T-helper 9 cell (primary cell): Measurements from ENCODE around the gene MEF2D.
A peak's percentile ranks its signal among the peaks of the same experiment; 100 is the strongest.

Source experiments
- DNase-seq: peaks from one replicate; pipeline ENCODE4 v3.0.0-alpha.2; 2020

Gene MEF2D

DNA sequence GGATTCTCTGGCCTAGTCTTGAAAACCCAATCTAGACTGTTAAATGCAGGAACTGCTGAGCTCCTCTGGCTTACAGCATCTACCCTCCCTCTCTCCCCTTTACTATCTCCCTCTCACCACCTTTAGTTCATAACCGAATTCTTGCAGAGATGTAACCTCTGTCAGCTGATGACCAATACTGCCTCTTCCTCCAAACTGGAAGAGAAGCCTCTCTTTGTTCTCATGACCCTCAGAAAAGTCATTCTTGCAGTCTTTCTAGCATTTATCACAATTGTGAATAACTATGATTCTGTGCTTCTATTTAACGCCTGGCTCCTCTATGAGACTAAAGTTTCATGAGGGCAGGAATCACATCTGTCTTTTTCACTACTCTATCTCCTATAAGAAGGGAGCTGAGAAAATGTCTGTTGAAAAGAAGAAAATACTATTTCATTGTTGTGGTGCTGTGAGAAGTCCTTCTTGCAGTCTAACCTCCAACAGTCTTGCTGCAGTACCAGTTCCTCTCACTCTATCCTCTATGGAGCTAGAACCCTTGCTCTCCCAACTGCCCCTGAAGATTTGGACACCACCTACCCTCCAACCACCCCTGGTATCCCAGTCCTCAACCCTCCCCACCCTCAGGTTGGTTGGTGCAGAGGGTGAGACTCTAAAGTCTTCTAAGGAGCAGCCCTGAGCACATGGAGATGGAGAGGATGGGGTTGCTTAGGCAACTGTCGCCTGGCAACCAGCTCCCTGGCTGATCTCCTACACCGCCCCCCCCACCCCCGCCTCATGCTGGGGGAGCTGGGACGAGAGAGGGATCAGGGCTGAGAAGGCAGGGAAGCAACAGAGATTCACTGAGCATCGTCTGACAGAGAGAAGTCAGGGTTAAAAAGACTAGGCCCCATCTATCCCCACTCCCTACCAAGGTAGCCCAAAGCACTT, 13.9 kb downstream of the MEF2D start:
- no peak for DNase-seq

DNA sequence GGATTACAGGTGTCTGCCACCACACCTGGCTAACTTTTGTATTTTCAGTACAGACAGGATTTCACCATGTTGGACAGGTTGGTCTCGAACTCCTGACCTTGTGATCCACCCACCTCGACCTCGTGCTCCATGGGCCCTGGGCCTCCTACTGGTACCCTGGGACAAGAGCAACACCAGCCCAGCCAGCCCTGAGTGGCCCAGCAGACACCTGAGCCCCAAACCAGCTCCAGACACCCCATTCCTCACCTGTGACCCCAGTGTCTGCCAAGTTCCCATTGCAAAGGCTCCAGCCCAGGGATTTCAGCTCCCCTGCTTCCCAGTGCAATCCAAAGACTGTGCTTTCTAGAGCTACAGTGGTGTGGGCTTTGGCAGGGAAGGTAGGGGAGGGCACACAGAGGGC, 14.6 kb downstream of the MEF2D start:
- no peak for DNase-seq

DNA sequence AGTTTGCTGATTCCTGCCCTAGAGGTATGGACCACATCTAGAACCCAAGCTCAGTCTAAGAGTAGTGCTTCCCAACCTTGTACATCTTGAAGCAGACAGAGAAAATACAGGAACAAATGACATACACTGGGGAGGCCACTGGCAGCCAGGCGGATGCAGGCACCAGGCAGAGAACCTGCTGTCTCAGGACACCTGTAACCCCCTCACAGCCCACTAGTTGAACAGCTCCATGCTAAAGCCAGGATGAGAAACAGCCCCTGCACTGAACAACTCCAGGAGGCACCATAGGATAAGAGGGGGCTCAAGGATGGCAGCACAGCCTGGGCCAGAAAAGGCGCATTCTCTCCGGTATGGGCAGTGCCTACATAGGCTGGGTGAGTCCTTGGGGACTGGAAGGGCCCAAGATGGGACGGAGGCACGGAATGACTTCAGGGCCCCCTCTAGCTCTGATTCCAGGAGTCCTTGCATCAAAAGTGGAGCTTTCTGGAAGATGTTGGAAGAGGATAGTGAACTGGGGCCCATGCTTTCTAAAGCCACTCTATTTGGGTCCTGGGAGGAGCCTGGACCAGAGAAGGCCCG, 16.0 kb downstream of the MEF2D start:
- DNase-seq, result no peak

DNA sequence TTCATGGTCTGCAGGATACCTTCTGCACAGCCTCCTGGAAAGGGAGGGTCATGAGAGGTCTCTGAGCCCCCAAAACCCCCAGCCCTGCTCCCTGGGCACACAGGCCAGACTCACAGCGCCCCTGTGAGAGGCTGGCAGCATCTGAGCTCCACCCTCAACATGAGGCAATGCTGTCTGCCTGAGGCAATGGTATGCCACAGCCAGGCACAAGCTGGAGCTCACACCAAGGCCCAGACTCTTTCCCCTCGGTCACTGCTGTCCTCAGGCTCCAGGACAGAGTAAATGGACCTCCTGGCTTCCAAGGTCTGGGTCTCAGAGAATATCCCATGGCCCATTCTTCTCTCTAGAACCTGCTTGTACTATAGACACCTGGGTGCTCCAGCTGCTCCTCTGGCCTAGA, 17.2 kb downstream of the MEF2D start:
- DNase-seq, result no peak

DNA sequence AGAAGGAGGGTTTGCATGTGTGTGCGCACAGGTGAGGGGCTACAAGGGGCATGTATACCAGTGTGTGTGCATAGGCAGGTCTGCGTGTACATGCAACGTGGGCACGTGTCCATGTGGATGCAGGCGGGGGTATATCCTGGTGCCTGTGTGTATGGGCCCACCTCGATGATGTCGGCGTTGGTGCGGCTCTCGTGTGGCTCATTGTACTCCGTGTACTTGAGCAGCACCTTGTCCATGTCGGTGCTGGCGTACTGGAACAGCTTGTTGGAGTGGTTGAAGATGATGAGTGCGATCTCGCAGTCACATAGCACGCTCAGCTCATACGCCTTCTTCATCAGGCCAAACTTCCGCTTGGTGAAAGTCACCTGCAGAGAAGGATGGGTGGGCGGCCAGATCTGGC, 18.3 kb downstream of the MEF2D start:
- no peak for DNase-seq

DNA sequence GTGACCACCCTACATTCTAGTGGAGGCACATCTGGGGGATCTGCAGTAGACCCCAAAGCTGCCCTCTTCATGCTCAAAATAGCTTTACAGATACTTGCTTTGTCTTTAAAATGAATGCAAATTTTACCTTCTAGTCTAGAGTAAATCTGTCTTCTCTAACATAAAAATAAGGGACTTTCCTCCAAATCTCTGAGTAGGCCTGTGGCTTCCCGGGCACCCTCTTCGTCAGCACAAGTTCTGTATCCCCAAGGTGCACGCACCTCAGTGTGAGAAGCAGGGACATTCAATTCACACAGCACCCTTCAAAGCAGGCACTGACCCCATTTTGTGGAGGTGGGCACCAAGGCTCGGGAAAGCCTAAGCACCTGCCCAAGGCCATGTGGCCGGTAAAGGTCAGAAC, 19.0 kb downstream of the MEF2D start:
- no peak for DNase-seq

DNA sequence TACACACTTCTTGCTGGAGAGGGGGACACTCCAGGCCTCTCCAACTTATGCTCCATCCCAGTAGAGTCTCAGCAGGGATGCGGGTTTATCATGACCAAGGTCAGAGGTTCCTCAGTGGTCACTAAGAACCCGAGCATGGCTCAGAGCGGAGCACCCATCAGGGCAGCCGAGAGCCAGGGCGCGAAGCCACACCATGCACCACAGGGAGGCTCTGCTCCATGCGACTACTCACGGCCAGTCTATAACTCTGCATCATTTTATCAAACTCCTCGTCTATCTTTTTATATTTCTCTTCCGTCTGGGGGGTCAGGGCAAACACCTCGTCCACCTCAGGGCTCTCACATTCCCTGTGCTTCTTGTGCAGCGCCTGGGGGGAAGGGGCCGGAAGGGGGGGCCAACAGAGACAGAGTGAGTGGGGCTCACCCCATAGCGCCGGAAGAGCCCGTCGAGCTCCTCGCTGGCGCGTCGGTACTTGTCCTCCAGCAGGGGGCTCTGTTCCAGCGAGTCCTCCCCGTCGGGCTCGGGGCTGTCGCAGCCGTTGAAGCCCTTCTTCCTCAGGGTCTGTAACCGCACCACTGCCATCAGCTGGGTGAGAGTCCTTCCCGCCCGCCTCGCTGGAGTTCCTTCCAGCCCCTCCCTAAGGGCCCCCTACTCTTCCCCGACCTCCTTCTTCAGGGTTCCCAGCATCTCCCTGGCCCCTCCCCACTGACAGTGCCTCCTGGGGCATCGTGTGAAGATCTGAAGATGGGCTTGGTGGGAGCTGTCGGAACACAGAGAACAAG, 20.0 kb downstream of the MEF2D start:
- DNase-seq, result peak; percentile 76

DNA sequence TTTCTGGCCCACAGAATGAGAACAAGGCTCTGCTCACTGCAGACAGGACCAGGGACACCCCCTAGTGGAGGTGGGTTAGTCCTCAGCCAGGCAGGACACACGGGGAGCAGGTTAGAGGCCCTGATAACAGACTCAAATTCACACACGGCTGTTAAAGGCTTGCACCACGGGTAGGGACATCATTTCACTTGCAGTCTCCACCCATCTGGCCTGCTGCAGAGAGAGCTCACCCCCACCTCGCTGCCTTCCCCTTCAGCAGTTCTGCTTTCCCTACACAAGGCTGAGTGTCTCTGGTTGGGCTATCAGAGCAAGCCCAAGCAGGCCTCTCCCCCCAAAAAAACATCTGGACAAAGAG, 20.6 kb downstream of the MEF2D start:
- DNase-seq, result no peak

DNA sequence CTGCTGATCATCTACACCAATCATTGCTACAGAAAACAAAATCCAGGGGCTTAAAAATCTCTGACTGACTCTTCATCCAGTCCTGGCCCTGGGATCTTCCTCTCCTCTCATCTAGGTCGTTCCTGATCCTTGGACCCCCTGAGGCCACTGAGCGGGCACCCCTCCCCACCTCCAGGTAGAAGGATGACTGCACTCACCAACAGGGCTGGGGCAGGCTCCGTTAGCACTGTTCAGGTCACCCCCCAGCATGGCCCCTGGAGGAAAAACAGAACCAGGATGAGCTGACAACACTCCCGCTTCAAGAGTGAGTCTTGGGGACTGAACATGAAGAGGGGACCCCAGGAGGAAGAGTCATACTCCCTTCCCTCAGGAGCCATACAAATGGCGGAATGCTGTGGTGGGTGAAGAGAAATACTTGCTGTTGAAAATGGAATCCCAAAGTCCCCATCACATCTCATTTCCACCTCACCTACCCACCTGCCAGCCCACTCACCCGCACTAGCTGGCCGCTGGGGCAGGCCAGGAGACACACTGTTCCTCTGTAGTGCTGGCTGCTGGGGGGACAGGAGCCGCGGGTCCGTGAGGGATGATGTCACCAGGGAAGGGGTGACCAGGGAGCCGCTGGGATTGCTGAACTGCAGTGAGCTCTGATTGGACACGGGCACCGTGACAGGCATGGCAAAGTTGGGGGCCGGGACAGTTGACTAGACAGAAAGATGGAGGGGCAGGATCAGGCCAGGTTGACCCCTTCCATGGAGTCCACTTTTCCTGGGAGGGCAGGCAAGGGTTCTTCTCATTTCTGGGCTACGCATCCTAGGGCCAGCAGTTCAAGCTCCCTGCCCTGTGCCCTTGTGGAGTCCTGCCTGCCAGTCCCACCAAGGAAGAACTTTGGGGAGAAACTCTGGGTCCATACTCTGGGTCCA, 21.2 kb downstream of the MEF2D start:
- no peak for DNase-seq

DNA sequence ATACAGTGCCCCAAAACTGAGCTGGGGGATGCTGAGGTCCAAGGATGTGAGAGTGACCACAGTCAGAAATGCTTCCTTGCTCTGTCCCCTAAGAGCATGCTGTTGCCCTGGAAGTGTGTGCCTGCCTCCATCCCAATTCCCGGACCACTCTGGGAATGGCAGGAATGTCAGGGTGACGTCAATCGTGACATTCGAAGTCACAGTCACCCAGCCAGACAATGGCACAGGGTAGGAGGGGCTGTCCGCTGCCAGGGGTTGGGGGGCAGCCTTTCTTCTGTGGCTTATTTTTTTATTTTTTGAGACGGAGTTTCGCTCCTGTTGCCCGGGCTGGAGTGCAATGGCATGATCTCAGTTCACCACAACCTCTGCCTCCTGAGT, 22.3 kb downstream of the MEF2D start:
- no peak for DNase-seq

DNA sequence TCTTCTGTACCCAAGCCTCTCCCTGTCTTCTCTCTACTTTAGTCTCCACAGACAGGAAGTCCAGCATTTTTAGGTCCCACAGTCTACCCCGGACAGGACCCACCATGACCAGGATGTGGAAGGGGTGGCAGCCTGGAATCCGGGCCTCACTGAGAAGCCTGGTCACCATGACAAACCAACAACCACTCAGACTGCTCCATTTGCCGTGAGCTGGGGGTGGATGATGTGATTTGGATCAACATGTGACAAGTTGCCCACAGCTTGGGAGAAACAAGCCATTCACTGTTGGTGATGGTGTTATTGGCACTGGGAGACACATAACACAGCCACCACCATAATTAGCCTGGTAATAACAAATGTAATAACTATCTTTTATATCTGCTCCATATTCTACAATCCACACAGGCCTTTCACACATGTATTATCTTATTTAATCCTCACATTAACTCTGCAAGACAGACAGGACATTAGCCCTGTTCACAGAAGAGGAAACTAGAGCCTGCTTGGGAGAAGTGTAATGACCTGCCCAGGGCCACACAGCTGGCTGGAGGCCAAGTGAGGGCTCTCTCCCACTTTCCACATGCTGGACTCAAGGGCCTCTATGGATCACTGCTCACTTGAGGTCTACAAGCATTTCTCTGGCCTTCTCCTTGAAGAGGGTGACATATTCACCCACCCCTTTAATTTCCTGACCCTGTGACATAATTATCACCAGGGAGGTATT, 22.9 kb downstream of the MEF2D start:
- no peak for DNase-seq

DNA sequence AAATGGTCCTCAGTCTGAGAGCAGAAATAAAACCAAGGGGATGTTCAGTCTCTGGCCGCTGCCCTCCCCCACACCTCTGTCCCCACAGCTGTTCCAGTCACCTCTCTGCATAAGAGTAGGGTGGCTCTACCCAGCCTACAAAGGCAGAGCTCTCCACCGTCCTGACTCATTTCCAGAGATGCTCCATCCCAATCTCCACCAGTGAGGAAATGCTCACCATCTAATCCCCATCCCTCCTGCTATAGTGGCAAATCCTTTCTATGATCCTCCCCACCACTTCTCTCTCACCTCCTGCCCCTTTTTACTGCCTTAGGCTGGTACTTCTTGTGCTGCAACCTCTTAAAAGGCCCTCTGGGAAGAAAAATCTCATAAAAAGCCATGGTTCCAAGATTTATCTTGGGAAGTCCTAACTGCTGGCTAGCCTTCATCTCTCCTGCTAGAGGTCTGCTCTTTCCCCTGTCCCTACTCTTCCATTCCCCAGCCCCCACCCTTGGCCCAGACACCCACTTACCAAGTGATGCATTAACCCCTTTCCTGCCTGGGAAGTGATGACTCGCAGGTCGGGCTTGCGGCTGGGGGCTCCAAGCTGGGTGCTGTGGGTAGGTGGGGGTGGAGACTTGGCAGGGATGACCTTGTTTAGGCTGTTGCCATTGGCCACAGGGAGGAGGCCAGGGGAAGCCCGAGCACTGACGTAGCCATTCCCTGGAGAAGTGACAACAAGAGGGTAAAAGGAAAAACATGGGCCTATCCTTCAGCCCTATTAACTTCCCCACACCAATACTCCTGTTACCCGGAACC, 23.9 kb downstream of the MEF2D start:
- DNase-seq, result no peak

DNA sequence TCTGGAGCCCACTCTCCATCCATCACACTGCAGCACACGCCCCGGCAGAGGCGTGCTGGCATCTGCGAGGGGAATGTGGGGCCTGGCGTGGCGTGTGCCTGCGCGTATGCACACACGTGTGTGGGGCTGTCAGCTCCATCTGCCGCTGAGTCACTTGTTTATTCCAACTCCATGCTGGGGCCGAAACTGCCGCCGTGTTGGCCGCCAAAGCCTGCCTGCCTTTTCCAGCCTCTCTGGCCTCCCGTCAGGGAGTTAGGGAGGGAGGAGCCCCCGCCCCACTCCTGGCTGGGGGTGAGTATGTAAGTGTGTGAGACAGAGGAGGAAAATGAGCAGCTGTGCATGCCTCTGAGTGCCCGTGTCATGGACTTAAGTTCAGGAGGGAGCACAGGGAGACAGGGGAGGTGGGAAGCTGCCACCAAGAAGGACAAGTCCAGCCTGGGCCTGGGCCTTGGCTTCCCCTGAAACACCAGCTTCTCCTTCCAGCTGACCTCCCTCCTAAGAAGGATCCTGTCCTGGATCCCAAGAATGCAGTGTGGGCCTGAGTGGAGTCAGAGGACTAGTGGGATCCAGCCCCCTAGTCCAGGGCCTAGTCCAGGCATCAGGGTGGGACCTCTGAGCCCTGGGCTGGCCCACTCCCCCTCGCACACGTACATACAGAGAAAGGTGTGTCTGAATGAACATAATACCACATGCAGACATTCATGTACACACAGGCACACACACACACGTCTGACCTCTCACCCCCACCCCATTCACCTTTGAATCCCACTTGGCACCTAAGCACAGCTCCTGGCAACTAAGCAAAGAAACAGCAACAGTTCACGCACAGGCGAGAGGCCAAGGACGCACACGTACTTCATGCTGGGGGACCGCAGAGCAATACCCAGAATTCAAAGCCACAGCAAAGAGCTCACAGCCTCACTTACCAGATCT, 24.7 kb downstream of the MEF2D start:
- DNase-seq, result no peak

DNA sequence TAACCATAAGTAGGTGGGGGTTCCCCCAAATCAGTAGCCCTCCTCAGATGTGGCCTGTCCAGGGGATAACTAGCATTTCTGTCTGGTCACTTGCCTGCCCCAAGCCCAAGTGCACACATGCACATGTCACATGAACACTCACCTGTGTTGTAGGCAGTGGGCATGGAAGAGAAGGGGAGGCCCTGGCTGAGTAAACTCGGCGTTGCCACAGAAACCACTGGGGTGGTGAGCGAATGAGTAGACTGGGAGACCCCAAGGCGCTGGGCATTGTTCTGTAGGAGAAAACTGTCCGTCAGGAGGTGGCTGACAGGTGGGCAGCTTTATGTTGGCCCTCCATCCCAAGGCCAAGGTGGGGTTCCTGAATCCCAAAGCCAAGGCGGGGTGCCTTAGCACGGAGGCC, 25.6 kb downstream of the MEF2D start:
- no peak for DNase-seq

DNA sequence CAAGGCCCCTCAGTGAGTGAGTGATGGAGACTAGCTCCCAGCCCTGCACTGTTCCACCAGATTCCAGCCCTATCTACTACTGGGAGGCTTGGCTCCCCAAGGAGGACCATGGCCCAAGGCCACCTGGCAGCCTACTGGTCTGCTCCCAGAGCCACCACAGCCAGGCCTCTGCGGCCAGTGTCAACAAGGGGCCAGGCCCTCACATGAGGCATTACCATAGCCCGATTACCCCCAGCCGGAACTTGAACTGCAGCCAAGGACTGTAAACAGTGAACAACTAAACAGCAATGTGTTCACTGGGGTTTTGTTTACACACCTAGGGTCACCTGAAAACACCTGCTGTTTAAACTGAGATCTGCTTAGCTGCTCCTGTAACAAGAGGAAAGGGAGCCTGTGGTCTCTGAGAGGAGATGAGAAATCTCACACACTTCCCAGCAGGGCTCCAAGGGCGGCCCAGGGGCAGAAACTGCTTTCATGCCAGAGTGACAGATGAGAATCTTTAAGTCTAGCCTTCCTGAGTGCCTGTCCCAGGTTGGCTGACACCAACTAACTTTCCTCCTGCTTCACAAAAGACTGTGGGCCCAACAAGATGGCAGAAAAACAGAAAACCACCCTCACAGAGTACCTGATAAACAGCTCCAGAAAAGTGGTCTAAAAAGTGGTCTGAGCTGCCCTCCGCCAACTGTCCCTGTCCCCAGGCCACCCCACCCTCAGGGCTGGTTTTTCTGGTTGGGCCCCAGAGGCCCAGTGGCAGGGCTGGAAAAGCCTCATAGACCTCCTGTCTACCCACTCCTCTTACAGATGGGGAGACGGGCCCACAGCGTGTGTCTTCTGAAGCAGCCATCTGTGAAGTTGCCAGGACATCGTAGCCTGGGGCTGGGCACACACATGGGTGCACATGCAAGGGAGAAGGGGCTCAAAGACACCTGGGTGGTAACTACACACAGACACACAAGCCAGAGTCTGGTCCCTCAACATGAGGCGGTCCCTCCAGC, 28.8 kb downstream of the MEF2D start:
- no peak for DNase-seq

DNA sequence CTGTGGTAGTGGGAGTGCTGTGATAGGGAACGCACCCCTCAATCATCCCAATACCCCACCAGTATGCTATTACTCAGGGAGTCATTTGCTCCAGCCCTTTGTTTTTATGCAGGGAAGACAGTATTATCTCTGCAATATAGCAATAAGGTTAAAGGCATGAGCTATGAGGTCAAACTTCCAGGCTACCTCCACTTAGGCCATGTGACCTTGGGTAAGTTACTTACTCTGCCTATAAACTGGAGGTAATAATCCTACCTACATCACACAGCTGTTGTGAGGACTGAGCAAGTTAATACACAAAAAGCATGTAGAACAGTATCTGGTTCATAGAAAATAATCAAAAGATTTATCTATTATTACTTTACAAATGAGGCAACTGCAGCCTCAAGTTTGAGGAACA, 30.1 kb downstream of the MEF2D start:
- DNase-seq, result no peak

DNA sequence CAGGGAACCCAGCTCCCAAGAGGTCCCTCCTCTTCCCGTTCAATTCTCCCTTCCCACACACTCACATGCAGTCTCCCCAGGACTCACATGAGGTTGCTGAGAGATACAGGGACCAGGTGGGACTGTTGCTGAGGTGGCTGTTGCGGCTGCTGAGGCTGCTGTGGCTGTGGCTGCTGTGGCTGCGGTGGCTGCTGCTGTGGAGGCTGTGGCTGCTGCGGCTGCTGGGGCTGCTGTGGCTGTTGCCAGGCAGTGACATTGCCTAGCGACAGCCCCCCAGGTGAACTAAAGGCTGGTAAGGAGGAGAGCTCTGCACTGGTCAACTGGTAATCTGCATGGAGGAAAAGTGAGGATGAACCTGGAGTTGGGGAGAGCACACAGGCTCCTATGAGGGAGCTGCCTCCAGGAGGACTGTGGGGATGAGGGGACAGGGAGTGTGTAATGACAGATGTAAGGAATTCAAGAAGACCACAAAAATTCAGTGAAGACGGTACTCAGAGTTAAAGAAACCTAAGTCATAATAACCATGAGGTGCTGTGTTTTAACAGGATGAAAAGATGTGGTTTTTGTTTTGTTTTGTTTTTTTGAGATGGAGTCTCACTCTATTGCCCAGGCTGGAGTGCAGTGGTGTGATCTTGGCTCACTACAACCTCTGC, 31.8 kb downstream of the MEF2D start:
- DNase-seq, result no peak

DNA sequence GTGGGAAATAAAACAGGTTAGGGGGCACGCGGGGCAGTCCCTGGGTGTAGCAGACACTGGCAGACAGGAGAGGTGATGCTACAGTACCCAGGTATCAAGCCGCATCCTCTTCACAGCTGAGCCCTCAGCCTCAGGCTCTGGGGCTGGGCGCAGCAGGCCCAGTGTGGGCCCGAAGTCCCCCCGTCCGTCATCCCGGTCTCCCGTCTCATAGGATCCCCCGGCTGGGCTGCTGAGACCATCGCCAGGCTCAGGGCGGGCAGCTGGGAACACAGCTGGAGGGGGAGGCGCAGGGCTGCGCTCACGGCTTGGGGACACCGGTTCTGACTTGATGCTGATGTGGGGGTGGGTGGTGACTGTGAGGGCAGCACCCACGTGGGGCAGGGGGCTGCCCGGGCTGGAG, 32.7 kb downstream of the MEF2D start:
- no peak for DNase-seq
